Mesangial cell (primary cell): ENCODE results near the gene CCDC177. TPM values are rescaled to one million over a fixed set of nuclear protein-coding genes. Genes with fewer than 3 reads are reported as not detected.

ENCODE experiments used
- total RNA-seq: library from RNA; depleted of rRNA; stranded (reverse); fragments of >200 nt; gene quantifications from 2 replicates; pipeline ENCODE4 v1.2.3, GENCODE V29; 2015

The CCDC177 gene
- total RNA-seq, result not detected in 2 replicates

DNA sequence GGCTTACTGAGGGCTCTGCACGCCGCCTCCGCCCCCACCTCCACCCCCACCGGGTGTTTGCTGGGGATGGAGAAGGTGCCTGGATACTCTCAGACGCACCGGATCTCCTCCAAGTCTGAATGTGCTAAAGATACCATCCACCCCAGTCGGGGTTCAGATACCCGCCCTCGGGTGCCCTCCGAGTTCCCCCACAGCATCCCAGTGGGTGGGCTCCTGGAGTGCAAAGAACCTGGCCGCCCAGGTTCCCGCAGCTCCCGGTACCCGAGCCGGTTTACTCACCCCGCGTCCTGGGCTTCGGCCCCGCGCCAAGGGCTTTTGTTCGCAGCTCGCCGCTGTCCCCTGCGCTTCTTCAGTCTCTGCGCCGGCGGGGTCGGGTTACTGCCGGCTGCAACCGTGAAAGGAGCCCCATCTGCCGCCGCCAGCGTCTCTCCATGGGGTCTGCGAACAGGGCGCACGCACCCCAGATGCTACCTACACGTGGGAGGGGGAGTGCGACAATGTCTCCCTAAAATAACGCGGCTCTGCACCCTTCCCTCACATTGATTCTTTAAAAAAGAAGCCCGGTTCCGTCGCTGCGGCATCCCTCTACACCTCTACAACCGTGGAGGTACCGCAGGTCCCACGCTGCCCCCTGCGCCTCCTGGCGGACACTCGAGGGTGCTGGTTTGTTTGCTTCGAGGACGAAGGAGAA lies at the start of gene CCDC177:
Gene CCDC177, minus strand, starts transcription at position 609 of the 691 bp plus-strand sequence. CDS start 1,249 bp downstream, outside the sequence.

GRCh38 chr14:69611172-69612013 lies 36.7 kb upstream of the CCDC177 start, which contains the start of gene SUSD6:
Gene SUSD6, plus strand, starts transcription at chr14:69611596. Its CDS starts 46,997 bp downstream, at chr14:69658593.

Other genes starting within 250 kb of the CCDC177 start
- 56.3 and 124 TPM in 2 replicates for gene ERH, start 176.6 kb downstream of the CCDC177 start, total RNA-seq
- gene SLC39A9, start 176.2 kb downstream of the CCDC177 start, total RNA-seq, result 47.4 and 66.6 TPM in 2 replicates
- gene PLEKHD1, start 90.1 kb downstream of the CCDC177 start, total RNA-seq, result under 0.01 TPM in 2 replicates
- 9.5 and 18.4 TPM in 2 replicates for gene SUSD6, start 36.7 kb upstream of the CCDC177 start, total RNA-seq
- gene SRSF5, start 192.3 kb upstream of the CCDC177 start, total RNA-seq, result 60.5 and 84.6 TPM in 2 replicates
- not detected in 2 replicates for gene SLC10A1, start 222.4 kb upstream of the CCDC177 start, total RNA-seq